HCT116 (cell line): ENCODE data around the gene DZIP3. TPM values are rescaled to one million over a fixed set of nuclear protein-coding genes. Genes with fewer than 3 reads are reported as not detected.

ENCODE experiments used
- ATAC-seq: fragments of 200-7000 bp; cut with Tn5 transposase; 2 replicates; pipeline ENCODE4 v1.9.1; 2020; ENCODE audit warnings: mild to moderate bottlenecking, moderate library complexity
- BruUV-seq: library from RNA; stranded (reverse); fragments of 400-500 nt; replicated peaks from 2 replicates; lab custom pipeline; 2021; lab: Mats Ljungman, UMichigan
- CTCF ChIA-PET: fragments of 300-600 bp; sonication (Branson Sonifier 250); formaldehyde crosslinking; loops from one replicate; lab custom pipeline; 2021; ENCODE audit warnings: antibody characterized with exemption; lab: Charles Lee
- POLR2A ChIA-PET: fragments of 300-600, 350-600 bp; sonication (Branson Sonifier 250); formaldehyde crosslinking; loops from one replicate; lab custom pipeline; 2021; ENCODE audit warnings: antibody characterized with exemption; lab: Charles Lee
- RAD21 ChIA-PET, 2 experiments: fragments of 300-600 bp; sonication (Branson Sonifier 250); formaldehyde crosslinking; loops; one replicate each; lab custom pipeline; 2023; ENCODE audit warnings: low total read pairs in 2 of 2; ENCODE audit not compliant: uncharacterized antibody in 2 of 2, unreplicated experiment in 2 of 2, low non-redundant PET in 1 of 2; lab: Charles Lee
- DNase-seq: peaks from one replicate; pipeline ENCODE4 v3.0.0-alpha.2; 2010; ENCODE audit warnings: low read depth, low spot score
- H2AFZ ChIP-seq: fragments of 200-600 bp; shearing (Covaris generic), sonication (generic); 2 replicates; pipeline ENCODE4 v1.6.1; 2017; ENCODE audit warnings: low read depth, mixed run types, mixed read lengths, antibody characterized with exemption, low read length; ENCODE audit not compliant: poor library complexity, severe bottlenecking
- H3K27ac ChIP-seq: 2 replicates; pipeline ENCODE4 v1.5.1; 2012; ENCODE audit warnings: low read depth, low read length
- H3K27me3 ChIP-seq: fragments of 200-600 bp; sonication (generic); 2 replicates; pipeline ENCODE4 v1.6.1; 2016; ENCODE audit warnings: mixed run types, low read length, mixed read lengths; ENCODE audit not compliant: insufficient read depth
- H3K36me3 ChIP-seq, 2 experiments: fragments of 200-500 bp in 1 of 2; fragments of 200-600 bp in 1 of 2; sonication (Bioruptor generic) in 1 of 2; sonication (generic) in 1 of 2; 2 replicates each; pipeline versions ENCODE4 v1.5.1 to v1.6.1; 2014 to 2016; ENCODE audit warnings: low read length in 2 of 2, inconsistent platforms in 1 of 2, mixed read lengths in 1 of 2, mixed run types in 1 of 2; ENCODE audit not compliant: insufficient read depth in 2 of 2, control insufficient read depth in 1 of 2
- H3K4me1 ChIP-seq, 2 experiments: fragments of 200-600 bp in 1 of 2; sonication (generic) in 1 of 2; 2 replicates each; pipeline versions ENCODE4 v1.5.1 to v1.6.1; 2012 to 2017; ENCODE audit warnings: low read length in 2 of 2, inconsistent platforms in 1 of 2, mild to moderate bottlenecking in 1 of 2, mixed read lengths in 1 of 2, mixed run types in 1 of 2, moderate library complexity in 1 of 2; ENCODE audit not compliant: insufficient read depth in 2 of 2, control insufficient read depth in 1 of 2
- H3K4me2 ChIP-seq: fragments of 200-600 bp; sonication (generic); 2 replicates; pipeline ENCODE4 v1.6.1; 2017; ENCODE audit warnings: mixed run types, low read length, mixed read lengths
- H3K4me3 ChIP-seq, 2 experiments: fragments of 200-600 bp in 1 of 2; sonication (generic) in 1 of 2; replicated peaks in 1 of 2; 2 replicates each; pipeline ENCODE4 v1.5.1; 2011 to 2016; ENCODE audit warnings: low read length in 2 of 2, control low read depth in 1 of 2, low read depth in 1 of 2, mild to moderate bottlenecking in 1 of 2, mixed read lengths in 1 of 2, mixed run types in 1 of 2
- H3K79me2 ChIP-seq: fragments of 200-600 bp; sonication (generic); 2 replicates; pipeline ENCODE4 v1.6.1; 2017; ENCODE audit warnings: mild to moderate bottlenecking, mixed run types, low read length, moderate library complexity, mixed read lengths; ENCODE audit not compliant: insufficient read depth
- H3K9ac ChIP-seq: fragments of 200-600 bp; sonication (generic); 2 replicates; pipeline ENCODE4 v1.6.1; 2016; ENCODE audit warnings: low read length, mixed read lengths
- H3K9me2 ChIP-seq: fragments of 200-600 bp; sonication (generic), shearing (Covaris generic); 2 replicates; pipeline ENCODE4 v1.6.1; 2017; ENCODE audit warnings: mixed run types, mild to moderate bottlenecking, moderate library complexity; ENCODE audit not compliant: insufficient read depth
- H3K9me3 ChIP-seq, 2 experiments: fragments of 200-500 bp in 1 of 2; fragments of 200-600 bp in 1 of 2; sonication (Bioruptor generic) in 1 of 2; sonication (generic) in 1 of 2; 2 replicates each; pipeline ENCODE4 v1.6.1; 2014 to 2017; ENCODE audit warnings: low read length in 2 of 2, mixed read lengths in 2 of 2, inconsistent platforms in 1 of 2, low read depth in 1 of 2, mild to moderate bottlenecking in 1 of 2, mixed run types in 1 of 2, moderate library complexity in 1 of 2; ENCODE audit not compliant: control insufficient read depth in 1 of 2, insufficient read depth in 1 of 2
- H4K20me1 ChIP-seq: fragments of 200-600 bp; sonication (generic), shearing (Covaris generic); 2 replicates; pipeline ENCODE4 v1.6.1; 2017; ENCODE audit warnings: mixed run types, mild to moderate bottlenecking, moderate library complexity; ENCODE audit not compliant: insufficient read depth
- EGR1 ChIP-seq: IDR thresholded peaks from 2 replicates; pipeline ENCODE4 v1.6.1; 2012; ENCODE audit warnings: low read depth
- EZH2phosphoT487 ChIP-seq: fragments of 200-600 bp; IDR thresholded peaks from 2 replicates; pipeline ENCODE4 v1.6.1; 2018; ENCODE audit warnings: antibody characterized with exemption, borderline replicate concordance
- JUND ChIP-seq: IDR thresholded peaks from 2 replicates; pipeline ENCODE4 v1.6.1; 2012
- ZFX ChIP-seq: fragments of 450-650 bp; IDR thresholded peaks from 2 replicates; pipeline ENCODE4 v1.6.1; 2017
- intact Hi-C: fragments of 100-400 bp; cut with micrococcal nuclease; formaldehyde crosslinking; loops from 2 replicates; pipeline ENCODE4 v1.10.0; 2022
- total RNA-seq: library from RNA; stranded (reverse); gene quantifications from one replicate; pipeline ENCODE4 v1.2.1, GENCODE V29; 2021; ENCODE audit not compliant: unreplicated experiment
- TF ChIP-seq, protein P1 (sequence below): IDR thresholded peaks from 2 replicates; pipeline ENCODE4 v1.6.1; 2012; ENCODE audit warnings: low read depth
- TF ChIP-seq, protein P2 (sequence below): IDR thresholded peaks from 2 replicates; pipeline ENCODE4 v1.6.1; 2011; ENCODE audit warnings: mild to moderate bottlenecking, low read length, moderate library complexity; ENCODE audit not compliant: insufficient replicate concordance; ENCODE audit errors: extremely low read depth

DZIP3 gene
- total RNA-seq, 1 experiment from 2014 or later = 19.4 TPM

DNA sequence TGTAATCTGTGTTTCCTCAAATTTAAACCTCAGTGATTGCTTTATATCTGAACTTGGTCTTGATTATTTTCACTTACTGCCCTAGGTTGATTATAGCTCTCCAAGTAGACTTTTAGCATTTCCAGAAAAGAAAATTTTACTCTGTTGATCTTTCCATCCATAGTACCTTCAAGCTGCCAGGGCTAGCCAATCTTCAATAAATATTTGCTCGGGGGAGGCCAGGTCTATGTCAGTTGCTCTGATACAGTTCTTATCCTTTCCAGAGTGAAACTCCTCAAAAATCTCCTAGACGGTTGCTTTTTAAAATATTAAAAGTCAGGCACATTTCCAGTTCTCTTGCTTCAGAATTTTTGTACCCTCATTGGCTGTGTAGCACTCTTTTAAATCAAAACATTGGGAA is 128.9 kb downstream of the DZIP3 start (continued):
- TF ChIP-seq, protein P1, sequence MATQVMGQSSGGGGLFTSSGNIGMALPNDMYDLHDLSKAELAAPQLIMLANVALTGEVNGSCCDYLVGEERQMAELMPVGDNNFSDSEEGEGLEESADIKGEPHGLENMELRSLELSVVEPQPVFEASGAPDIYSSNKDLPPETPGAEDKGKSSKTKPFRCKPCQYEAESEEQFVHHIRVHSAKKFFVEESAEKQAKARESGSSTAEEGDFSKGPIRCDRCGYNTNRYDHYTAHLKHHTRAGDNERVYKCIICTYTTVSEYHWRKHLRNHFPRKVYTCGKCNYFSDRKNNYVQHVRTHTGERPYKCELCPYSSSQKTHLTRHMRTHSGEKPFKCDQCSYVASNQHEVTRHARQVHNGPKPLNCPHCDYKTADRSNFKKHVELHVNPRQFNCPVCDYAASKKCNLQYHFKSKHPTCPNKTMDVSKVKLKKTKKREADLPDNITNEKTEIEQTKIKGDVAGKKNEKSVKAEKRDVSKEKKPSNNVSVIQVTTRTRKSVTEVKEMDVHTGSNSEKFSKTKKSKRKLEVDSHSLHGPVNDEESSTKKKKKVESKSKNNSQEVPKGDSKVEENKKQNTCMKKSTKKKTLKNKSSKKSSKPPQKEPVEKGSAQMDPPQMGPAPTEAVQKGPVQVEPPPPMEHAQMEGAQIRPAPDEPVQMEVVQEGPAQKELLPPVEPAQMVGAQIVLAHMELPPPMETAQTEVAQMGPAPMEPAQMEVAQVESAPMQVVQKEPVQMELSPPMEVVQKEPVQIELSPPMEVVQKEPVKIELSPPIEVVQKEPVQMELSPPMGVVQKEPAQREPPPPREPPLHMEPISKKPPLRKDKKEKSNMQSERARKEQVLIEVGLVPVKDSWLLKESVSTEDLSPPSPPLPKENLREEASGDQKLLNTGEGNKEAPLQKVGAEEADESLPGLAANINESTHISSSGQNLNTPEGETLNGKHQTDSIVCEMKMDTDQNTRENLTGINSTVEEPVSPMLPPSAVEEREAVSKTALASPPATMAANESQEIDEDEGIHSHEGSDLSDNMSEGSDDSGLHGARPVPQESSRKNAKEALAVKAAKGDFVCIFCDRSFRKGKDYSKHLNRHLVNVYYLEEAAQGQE = no peak
- TF ChIP-seq EZH2phosphoT487 = no peak
- TF ChIP-seq, protein P2, sequence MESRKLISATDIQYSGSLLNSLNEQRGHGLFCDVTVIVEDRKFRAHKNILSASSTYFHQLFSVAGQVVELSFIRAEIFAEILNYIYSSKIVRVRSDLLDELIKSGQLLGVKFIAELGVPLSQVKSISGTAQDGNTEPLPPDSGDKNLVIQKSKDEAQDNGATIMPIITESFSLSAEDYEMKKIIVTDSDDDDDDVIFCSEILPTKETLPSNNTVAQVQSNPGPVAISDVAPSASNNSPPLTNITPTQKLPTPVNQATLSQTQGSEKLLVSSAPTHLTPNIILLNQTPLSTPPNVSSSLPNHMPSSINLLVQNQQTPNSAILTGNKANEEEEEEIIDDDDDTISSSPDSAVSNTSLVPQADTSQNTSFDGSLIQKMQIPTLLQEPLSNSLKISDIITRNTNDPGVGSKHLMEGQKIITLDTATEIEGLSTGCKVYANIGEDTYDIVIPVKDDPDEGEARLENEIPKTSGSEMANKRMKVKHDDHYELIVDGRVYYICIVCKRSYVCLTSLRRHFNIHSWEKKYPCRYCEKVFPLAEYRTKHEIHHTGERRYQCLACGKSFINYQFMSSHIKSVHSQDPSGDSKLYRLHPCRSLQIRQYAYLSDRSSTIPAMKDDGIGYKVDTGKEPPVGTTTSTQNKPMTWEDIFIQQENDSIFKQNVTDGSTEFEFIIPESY = no peak
- no peak for TF ChIP-seq EGR1

DNA sequence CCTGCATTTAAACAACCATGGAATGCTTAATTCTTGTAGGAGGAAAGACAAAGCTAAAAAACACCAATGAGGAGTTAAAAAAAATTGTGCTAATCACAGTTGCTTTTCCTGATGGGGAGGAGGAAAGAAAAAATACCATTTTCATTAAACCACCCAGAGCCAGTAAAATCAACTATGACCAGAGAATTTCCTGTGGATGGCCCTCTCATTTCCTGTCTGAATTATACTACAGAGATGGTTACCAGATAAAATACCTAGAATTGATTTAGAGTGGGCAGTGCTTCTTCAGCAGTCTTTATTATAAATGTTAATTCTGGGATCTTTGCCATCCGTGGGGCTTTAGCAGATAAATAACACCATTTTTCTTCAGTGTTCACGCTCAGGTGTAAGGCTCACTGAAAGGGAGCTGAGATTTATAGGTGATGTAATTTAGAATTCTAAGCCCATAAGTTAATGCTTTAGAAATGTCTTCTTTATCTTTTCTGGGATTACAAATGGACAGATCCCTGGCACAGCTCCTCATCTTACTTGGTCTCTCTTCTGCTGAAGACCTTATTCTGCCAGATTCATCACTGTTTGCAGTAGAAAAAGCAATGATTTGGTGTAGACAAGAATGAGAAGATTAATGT is 129.8 kb downstream of the DZIP3 start:
- Histone ChIP-seq H4K20me1 (no peaks in the 10 kb centered on the region), H3K9ac (no peak overlapping the region), H2AFZ (no peak overlapping the region), H3K9me2 (no peaks in the 10 kb centered on the region), H3K27ac (no peak overlapping the region), H3K27me3 (no peaks in the 10 kb centered on the region), H3K4me1 (no peaks in the 10 kb centered on the region), H3K9me3 (no peaks in the 10 kb centered on the region), H3K36me3 (no peaks in the 10 kb centered on the region), H3K79me2 (no peaks in the 10 kb centered on the region), H3K4me3 (no peak overlapping the region), H3K4me2 (no peak overlapping the region)
- ChIA-PET RAD21 (no interaction called here), POLR2A (no interaction called here), CTCF (no interaction called here)
- BruUV-seq = no TSS peak
- ATAC-seq (no peak), DNase-seq (no peak)
- no peak for TF ChIP-seq ZFX
- no peak for TF ChIP-seq JUND
- intact Hi-C loops = no loop called here
